ENCODE data around the gene MEIS1. TPM values are rescaled to one million over a fixed set of nuclear protein-coding genes. Genes with fewer than 3 reads are reported as not detected.

MEIS1 gene
- total RNA-seq, 1 donor from 2014 or later, result 41.7 TPM

GRCh38 chr2:66429693-66430504 is 5.0 kb upstream of the MEIS1 start:
- intact Hi-C loops (cut with DNase I), result loop anchor here (5.0 kb wide), 1 partner anchor 142 kb away; no protein-coding TSS in a partner anchor
- DNase-seq (no peak), ATAC-seq (ENCODE audit: poor library complexity) (no peak)

GRCh38 chr2:66430505-66431273 is 4.2 kb upstream of the MEIS1 start:
- intact Hi-C loops (cut with DNase I), result loop anchor here (5.0 kb wide), 1 partner anchor 142 kb away; no protein-coding TSS in a partner anchor

GRCh38 chr2:66431274-66431642 is 3.7 kb upstream of the MEIS1 start:
- intact Hi-C loops (cut with DNase I), result loop anchor here (5.0 kb wide), 1 partner anchor 141 kb away; no protein-coding TSS in a partner anchor
- DNase-seq (no peak), ATAC-seq (ENCODE audit: poor library complexity) (no peak)

More at GRCh38 chr2:66430505-66431273, 4.2 kb upstream of the MEIS1 start:
- no peak for DNase-seq
- ATAC-seq (ENCODE audit: poor library complexity), result no peak

- ATAC-seq (ENCODE audit: poor library complexity) (no peak), DNase-seq (no peak)
- intact Hi-C loops (cut with DNase I), result loop anchor here (5.0 kb wide), 1 partner anchor 140 kb away; no protein-coding TSS in a partner anchor
These were observed 2.9 kb upstream of the MEIS1 start for GRCh38 chr2:66431846-66432587.

- ATAC-seq (ENCODE audit: poor library complexity), result peak; percentile 84
- peak; percentile 91 for DNase-seq
- intact Hi-C loops (cut with DNase I), result loop anchor here (5.0 kb wide), 1 partner anchor 139 kb away; no protein-coding TSS in a partner anchor
These were observed 1.9 kb upstream of the MEIS1 start for GRCh38 chr2:66432801-66433694.

GRCh38 chr2:66433695-66433944 is 1.3 kb upstream of the MEIS1 start:
- no peak for ATAC-seq (ENCODE audit: poor library complexity)
- intact Hi-C loops (cut with DNase I), result loop anchor here (5.0 kb wide), 1 partner anchor 139 kb away; no protein-coding TSS in a partner anchor
- DNase-seq, result no peak

GRCh38 chr2:66433945-66434678 is 813 bp upstream of the MEIS1 start:
- ATAC-seq (ENCODE audit: poor library complexity) (peak; percentile 59), DNase-seq (peak; percentile 74)
- intact Hi-C loops (cut with DNase I), result loop anchor here (5.0 kb wide), 1 partner anchor 138 kb away; no protein-coding TSS in a partner anchor

- DNase-seq, result no peak
- intact Hi-C loops (cut with DNase I), result no loop called here
- no peak for ATAC-seq (ENCODE audit: poor library complexity)
These were observed 587 bp downstream of the MEIS1 start for GRCh38 chr2:66435549-66435875.

- intact Hi-C loops (cut with DNase I), result no loop called here
- ATAC-seq (ENCODE audit: poor library complexity) (no peak), DNase-seq (no peak)
These were observed 1.0 kb downstream of the MEIS1 start for GRCh38 chr2:66435963-66436362.

GRCh38 chr2:66436581-66437001 is 1.7 kb downstream of the MEIS1 start:
- ATAC-seq (ENCODE audit: poor library complexity), result no peak
- no peak for DNase-seq
- intact Hi-C loops (cut with DNase I), result no loop called here

GRCh38 chr2:66437109-66437690 is 2.3 kb downstream of the MEIS1 start:
- DNase-seq, result no peak
- intact Hi-C loops (cut with DNase I), result no loop called here
- no peak for ATAC-seq (ENCODE audit: poor library complexity)

GRCh38 chr2:66437691-66438497 is 3.0 kb downstream of the MEIS1 start:
- peak; percentile 12 for ATAC-seq (ENCODE audit: poor library complexity)
- DNase-seq, result peak; percentile 53
- intact Hi-C loops (cut with DNase I), result no loop called here

- DNase-seq (no peak), ATAC-seq (ENCODE audit: poor library complexity) (no peak)
- intact Hi-C loops (cut with DNase I), result no loop called here
These were observed 3.5 kb downstream of the MEIS1 start for GRCh38 chr2:66438498-66438833.

- ATAC-seq (ENCODE audit: poor library complexity) (peak; percentile 3), DNase-seq (peak; percentile 55)
- intact Hi-C loops (cut with DNase I), result no loop called here
These were observed 4.2 kb downstream of the MEIS1 start for GRCh38 chr2:66438891-66439811.

- peak; percentile 43 for DNase-seq
- ATAC-seq (ENCODE audit: poor library complexity), result no peak
- intact Hi-C loops (cut with DNase I), result no loop called here
These were observed 5.1 kb downstream of the MEIS1 start for GRCh38 chr2:66439812-66440542.
